Prostate gland (tissue), 2 donors: ENCODE measurements around the gene TSC22D3. TPM values are rescaled to one million over a fixed set of nuclear protein-coding genes. Genes with fewer than 3 reads are reported as not detected.

ENCODE experiments used
- DNase-seq: peaks from one replicate; pipeline ENCODE4 v3.0.0-alpha.2; 2019; ENCODE audit warnings: low spot score
- H3K27ac ChIP-seq, 2 donors: fragments of 200-600 bp; sonication (generic); 2 replicates each; pipeline ENCODE4 v1.5.1; 2017 to 2019
- H3K27me3 ChIP-seq: fragments of 200-600 bp; sonication (generic); replicated peaks from 2 replicates; pipeline ENCODE4 v1.5.1; 2019; ENCODE audit not compliant: insufficient read depth
- H3K36me3 ChIP-seq, 2 donors: fragments of 200-600 bp; sonication (generic); 1 replicate in 1 of 2; 2 replicates in 1 of 2; pipeline versions ENCODE4 v1.5.1 to v1.8.1; 2017 to 2019
- H3K4me1 ChIP-seq: fragments of 200-600 bp; sonication (generic); replicated peaks from 2 replicates; pipeline ENCODE4 v1.5.1; 2019
- H3K4me3 ChIP-seq, 2 donors: fragments of 200-600 bp; sonication (generic); 2 replicates each; pipeline ENCODE4 v1.5.1; 2017 to 2019
- H3K9me3 ChIP-seq: fragments of 200-600 bp; sonication (generic); 2 replicates; pipeline ENCODE4 v1.5.1; 2017
- POLR2A ChIP-seq: fragments of 450-650 bp; IDR thresholded peaks from one replicate; pipeline ENCODE4 v1.6.1; 2016; ENCODE audit warnings: antibody characterized with exemption, mild to moderate bottlenecking
- POLR2AphosphoS5 ChIP-seq: sonication (generic); formaldehyde crosslinking; IDR thresholded peaks from one replicate; pipeline ENCODE4 v1.6.1; 2017; ENCODE audit warnings: antibody characterized with exemption
- WGBS: methylation state at CpG from one replicate; pipeline ENCODE4 v1.1.5; 2018; 5-methylcytosine and 5-hydroxymethylcytosine counted together
- intact Hi-C: fragments of 100-400 bp; cut with DNase I; formaldehyde crosslinking; loops from one replicate; pipeline ENCODE4 v1.14.2; 2022
- total RNA-seq, 2 donors: library from RNA; depleted of rRNA; stranded (reverse); fragments of >200 nt; gene quantifications; one replicate each; pipeline ENCODE4 v1.1.0, GENCODE V29; 2016
- TF ChIP-seq, protein P1 (sequence below), 4 experiments: fragments of 200-600 bp in 2 of 4; fragments of 450-650 bp in 2 of 4; sonication (generic) in 2 of 4; IDR thresholded peaks; 1 replicate in 3 of 4; 2 replicates in 1 of 4; pipeline ENCODE4 v1.5.1; 2016 to 2019; ENCODE audit warnings: antibody characterized with exemption in 4 of 4, mild to moderate bottlenecking in 2 of 4, moderate library complexity in 2 of 4

The TSC22D3 gene
- total RNA-seq, 2 donors from 2014 or later: 480 to 1,164 TPM

DNA sequence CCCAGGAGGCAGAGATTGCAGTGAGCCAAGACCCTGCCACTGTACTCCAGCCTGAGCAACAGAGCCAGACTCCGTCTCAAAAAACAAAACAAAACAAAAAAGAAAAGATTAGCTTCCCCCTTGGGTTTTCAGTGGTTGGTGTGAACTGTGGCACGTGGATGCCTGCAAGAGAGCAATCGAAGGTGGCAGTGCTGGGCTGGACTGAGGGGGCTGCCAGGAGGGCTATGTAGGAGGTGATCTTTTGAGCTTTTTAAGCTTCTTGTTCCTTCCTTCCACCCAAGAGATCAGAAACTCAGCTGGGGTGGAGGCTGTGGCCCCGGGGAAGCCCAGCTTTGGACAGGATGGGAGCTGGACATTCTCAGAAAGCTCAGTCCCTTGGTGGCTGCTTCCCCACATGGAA is 97.7 kb downstream of the TSC22D3 start:
- DNase-seq: no peak
- no peaks in the 10 kb centered on the region for H3K36me3 ChIP-seq
- TF ChIP-seq, protein P1, sequence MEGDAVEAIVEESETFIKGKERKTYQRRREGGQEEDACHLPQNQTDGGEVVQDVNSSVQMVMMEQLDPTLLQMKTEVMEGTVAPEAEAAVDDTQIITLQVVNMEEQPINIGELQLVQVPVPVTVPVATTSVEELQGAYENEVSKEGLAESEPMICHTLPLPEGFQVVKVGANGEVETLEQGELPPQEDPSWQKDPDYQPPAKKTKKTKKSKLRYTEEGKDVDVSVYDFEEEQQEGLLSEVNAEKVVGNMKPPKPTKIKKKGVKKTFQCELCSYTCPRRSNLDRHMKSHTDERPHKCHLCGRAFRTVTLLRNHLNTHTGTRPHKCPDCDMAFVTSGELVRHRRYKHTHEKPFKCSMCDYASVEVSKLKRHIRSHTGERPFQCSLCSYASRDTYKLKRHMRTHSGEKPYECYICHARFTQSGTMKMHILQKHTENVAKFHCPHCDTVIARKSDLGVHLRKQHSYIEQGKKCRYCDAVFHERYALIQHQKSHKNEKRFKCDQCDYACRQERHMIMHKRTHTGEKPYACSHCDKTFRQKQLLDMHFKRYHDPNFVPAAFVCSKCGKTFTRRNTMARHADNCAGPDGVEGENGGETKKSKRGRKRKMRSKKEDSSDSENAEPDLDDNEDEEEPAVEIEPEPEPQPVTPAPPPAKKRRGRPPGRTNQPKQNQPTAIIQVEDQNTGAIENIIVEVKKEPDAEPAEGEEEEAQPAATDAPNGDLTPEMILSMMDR (IDR thresholded peaks at IDR 0.05): no peak
- no peak for TF ChIP-seq POLR2AphosphoS5
- intact Hi-C loops: no loop called here
- WGBS: 83% methylated on average over 4 of the region's 4 CpGs
- H3K27me3 ChIP-seq: no peaks in the 10 kb centered on the region
- peak overlapping the region; percentile 89 for H3K27ac ChIP-seq
- no peaks in the 10 kb centered on the region for H3K4me1 ChIP-seq
- no peaks in the 10 kb centered on the region for H3K9me3 ChIP-seq
- H3K4me3 ChIP-seq: no peak overlapping the region

DNA sequence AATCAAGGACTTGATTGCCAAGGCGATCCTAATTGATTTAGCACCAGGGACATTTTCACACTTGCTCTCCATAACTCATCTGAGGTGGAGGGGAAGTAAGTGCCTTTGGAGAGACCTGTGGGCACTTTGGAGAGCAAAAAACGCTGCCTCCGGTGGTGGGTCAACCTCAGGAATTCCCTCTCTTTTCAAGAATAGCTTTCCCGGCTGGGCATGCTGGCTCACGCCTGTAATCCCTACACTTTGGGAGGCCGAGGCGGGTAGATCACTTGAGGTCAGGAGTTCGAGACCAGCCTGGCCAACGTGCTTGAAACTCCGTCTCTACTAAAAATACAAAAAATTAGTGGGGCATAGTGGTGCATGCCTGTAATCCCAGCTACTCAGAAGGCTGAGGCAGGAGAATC is 98.1 kb downstream of the TSC22D3 start:
- Histone ChIP-seq H3K4me1 (no peaks in the 10 kb centered on the region), H3K27me3 (no peaks in the 10 kb centered on the region), H3K27ac (peak overlapping the region; percentile 89), H3K36me3 (no peaks in the 10 kb centered on the region), H3K9me3 (no peaks in the 10 kb centered on the region), H3K4me3 (no peak overlapping the region)
- intact Hi-C loops: no loop called here
- TF ChIP-seq POLR2AphosphoS5 (no peak), POLR2A (no peak)
- TF ChIP-seq, protein P1 (IDR thresholded peaks at IDR 0.05): no peak
- 25% methylated on average over 10 of the region's 10 CpGs for WGBS
- DNase-seq: no peak

DNA sequence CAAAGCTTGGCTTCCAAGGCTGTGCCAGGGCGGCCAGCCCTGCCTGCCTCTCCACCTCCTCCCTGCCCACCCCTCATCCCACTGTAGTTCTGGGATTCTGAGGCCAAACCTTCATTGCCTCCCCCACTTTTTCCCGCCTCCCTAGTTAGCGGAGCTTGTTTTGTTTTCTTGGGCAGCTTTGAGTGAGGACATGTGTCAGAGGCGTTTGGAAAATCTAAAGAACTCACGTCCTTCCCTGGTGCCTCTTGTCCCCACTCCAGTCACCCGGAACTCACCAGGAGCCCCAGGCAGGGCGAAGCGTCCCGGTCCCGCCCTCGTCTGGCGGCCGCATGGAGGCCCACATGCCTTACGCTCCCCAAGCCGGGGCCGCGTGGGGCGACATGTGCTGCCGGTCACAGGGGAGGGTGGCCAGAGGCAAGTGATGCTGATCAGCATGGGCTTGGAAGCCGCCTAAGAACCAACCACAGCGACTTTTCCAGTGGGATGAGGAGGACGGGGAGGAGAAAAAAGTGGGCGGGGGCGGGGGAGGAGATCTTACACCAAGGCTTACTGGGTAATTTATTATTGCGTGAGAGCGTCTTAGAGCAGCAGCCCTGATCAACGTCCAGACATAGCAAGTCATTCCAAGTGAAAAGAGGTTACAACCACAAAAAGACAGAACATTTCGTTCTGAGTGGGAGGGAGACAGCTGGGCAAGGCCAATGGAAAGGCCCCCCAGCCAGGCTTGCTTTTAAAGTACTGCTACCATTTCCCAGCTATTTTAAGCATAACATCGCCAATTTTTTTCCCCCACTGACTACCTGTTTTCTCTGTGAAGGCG is 98.8 kb downstream of the TSC22D3 start:
- H3K4me1 ChIP-seq: no peaks in the 10 kb centered on the region
- H3K36me3 ChIP-seq: no peaks in the 10 kb centered on the region
- peak overlapping the region; percentile 89 for H3K27ac ChIP-seq
- 2% methylated on average over 30 of the region's 30 CpGs for WGBS
- peak; percentile 77 for DNase-seq
- H3K4me3 ChIP-seq: peak overlapping the region; percentile 39
- no peaks in the 10 kb centered on the region for H3K9me3 ChIP-seq
- intact Hi-C loops: loop anchor here (1.0 kb wide), 1 partner anchor 41 kb away; no protein-coding TSS in a partner anchor
- TF ChIP-seq POLR2AphosphoS5 (peak; percentile 68), POLR2A (peak; percentile 42)
- TF ChIP-seq, protein P1 (IDR thresholded peaks at IDR 0.05): no peak
- H3K27me3 ChIP-seq: no peaks in the 10 kb centered on the region

DNA sequence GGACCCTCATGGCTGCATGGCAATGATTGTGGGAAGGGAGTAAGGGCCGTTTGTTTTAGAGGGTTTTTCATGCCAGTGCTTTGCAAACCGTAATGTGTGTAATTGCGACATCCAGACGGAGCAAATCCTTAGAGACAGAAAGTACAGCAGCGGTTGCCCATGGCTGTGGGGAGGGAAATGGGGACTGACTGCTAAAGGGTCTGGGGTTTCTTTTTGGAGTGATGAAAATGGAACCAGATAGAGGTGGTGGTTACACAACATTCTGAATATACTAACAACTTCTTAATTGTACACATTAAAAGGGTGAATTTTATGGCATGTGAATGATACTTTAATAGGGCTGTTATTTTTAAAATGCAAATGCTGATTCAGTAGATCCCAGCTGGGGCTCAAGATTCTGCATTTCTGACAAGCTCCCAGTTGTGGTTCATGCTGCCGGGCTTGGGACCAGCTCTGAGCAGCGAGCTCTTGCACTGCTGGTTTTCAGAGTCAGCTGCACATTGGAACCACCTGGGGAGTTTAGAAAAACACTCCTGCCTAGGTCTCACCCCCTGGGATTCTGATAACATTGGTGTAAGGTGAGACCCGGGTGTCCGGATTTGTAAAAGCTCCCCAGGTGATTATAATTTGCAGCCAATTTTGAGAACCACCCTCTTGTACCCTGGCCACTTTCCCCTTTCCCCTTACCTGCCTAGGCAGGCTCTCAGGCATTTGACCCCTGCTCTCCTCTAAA is 99.6 kb downstream of the TSC22D3 start:
- 4% methylated on average over 9 of the region's 9 CpGs for WGBS
- peak; percentile 52 for TF ChIP-seq POLR2AphosphoS5
- TF ChIP-seq, protein P1 (IDR thresholded peaks at IDR 0.05): no peak
- Histone ChIP-seq H3K4me3 (peak overlapping the region; percentile 39), H3K36me3 (no peaks in the 10 kb centered on the region), H3K27ac (peak overlapping the region; percentile 89), H3K27me3 (no peaks in the 10 kb centered on the region), H3K9me3 (no peaks in the 10 kb centered on the region), H3K4me1 (no peaks in the 10 kb centered on the region)
- intact Hi-C loops: loop anchor here (1.0 kb wide), 1 partner anchor 41 kb away; no protein-coding TSS in a partner anchor
- peak; percentile 42 for DNase-seq
